ENCODE measurements around the gene GABBR2. TPM values are rescaled to one million over a fixed set of nuclear protein-coding genes. Genes with fewer than 3 reads are reported as not detected.

Gene GABBR2
- total RNA-seq, 2 donors from 2014 or later = not detected

DNA sequence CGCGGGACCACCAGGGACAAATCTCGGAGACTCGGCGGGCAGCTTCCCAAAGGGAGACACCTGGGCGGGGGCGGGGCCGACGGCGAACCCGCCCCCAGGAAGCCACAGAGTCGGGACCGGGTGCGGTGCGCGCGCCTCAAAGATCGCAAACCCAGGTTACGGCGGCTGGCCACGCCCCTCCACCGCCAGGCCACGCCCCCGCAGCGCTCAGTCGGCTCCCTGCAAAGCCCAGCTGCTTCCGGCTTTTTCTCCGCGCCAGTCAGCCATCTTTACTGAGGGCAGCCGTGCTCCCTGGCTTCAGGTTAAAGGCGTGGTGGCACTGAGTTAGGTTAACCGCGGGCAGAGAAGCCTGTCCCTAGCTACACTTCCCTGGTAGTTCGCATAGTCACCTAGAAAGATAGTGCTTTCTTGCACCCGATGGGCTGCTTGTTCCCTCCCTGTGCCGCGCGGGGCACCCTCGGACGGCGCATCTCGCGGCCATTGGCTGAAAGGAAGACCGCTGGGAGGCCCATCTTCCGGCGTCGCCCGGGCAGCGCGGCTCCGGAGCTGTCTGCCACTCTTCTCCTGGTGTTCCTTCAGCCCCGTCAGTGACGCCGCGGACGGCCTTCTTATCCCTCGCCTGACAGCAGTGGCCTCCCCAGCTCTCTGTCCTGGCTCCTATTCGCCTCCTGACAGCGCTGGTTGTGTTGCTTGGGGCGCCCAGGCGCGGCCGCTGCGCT is 453.0 kb downstream of the GABBR2 start, which contains the start of gene TBC1D2:
Gene TBC1D2, minus strand, starts transcription at position 72 of the 719 bp plus-strand sequence. CDS start 108 bp downstream, outside the sequence.
- H3K36me3 ChIP-seq (replicated peaks in 1 of 2; ENCODE audit: insufficient read depth in 1 of 2, low read depth in 2 of 2) = no peaks in the 10 kb centered on the region
- WGBS, 2 donors = 0% methylated on average over 10 to 62 of the region's 64 CpGs
- intact Hi-C loops (cut with DNase I) = loop anchor here (5.0 kb wide), 1 partner anchor 193 kb away; no protein-coding TSS in a partner anchor
- DNase-seq (peak; percentile 98 to 100 (median 98)), ATAC-seq (peak; percentile 95)
- no peaks in the 10 kb centered on the region for H3K27me3 ChIP-seq
- peaks cover 20% of the 10 kb centered on the region for H3K4me1 ChIP-seq
- H3K9me3 ChIP-seq = no peaks in the 10 kb centered on the region
- TF ChIP-seq, protein P1, sequence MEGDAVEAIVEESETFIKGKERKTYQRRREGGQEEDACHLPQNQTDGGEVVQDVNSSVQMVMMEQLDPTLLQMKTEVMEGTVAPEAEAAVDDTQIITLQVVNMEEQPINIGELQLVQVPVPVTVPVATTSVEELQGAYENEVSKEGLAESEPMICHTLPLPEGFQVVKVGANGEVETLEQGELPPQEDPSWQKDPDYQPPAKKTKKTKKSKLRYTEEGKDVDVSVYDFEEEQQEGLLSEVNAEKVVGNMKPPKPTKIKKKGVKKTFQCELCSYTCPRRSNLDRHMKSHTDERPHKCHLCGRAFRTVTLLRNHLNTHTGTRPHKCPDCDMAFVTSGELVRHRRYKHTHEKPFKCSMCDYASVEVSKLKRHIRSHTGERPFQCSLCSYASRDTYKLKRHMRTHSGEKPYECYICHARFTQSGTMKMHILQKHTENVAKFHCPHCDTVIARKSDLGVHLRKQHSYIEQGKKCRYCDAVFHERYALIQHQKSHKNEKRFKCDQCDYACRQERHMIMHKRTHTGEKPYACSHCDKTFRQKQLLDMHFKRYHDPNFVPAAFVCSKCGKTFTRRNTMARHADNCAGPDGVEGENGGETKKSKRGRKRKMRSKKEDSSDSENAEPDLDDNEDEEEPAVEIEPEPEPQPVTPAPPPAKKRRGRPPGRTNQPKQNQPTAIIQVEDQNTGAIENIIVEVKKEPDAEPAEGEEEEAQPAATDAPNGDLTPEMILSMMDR (IDR thresholded peaks at IDR 0.05) = peak in 4 of 7 experiments; percentile 23 to 50 (median 31)
- TF ChIP-seq POLR2A (IDR thresholded peaks at IDR 0.05) = peak in 2 of 3 donors; percentile 74 to 84
- H3K27ac ChIP-seq = peak within 1 kb of the TSS; percentile 89 to 94 (median 92)
- peak within 1 kb of the TSS; percentile 77 to 93 for H3K4me3 ChIP-seq

DNA sequence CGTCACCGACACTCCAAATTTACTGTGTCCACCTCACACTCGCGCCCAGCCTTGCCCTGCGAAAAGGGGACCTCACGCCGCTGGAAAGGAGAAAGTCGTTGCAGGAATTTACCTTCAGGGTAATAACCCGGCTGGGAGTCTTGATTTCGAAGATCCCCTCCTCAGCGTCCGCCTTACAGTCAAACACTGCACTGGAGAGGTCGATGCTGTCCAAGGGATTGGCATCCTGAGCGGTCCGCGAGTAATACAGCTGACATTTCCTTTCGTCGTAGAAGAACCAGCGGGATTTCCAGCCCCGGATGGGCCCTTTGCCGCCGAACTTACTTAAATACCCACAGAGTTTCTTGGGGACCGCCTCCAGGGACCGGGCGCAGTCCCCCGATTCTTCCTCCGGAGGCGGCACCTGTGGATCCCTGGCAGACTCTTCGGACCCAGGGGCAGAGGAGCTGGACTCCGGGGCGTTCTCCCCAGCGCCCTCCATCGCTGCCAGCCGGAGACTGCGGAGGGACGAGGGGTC is 453.6 kb downstream of the GABBR2 start:
- Histone ChIP-seq H3K4me3 (peak overlapping the region; percentile 77 to 93), H3K27ac (peak overlapping the region in 3 of 4 donors; percentile 90 to 94 (median 93)), H3K4me1 (peaks cover 20% of the 10 kb centered on the region), H3K36me3 (replicated peaks in 1 of 2; ENCODE audit: insufficient read depth in 1 of 2, low read depth in 2 of 2) (no peaks in the 10 kb centered on the region), H3K27me3 (no peaks in the 10 kb centered on the region), H3K9me3 (no peaks in the 10 kb centered on the region)
- peak in 1 of 4 donors; percentile 43 for DNase-seq
- intact Hi-C loops (cut with DNase I) = loop anchor here (5.0 kb wide), 1 partner anchor 193 kb away; no protein-coding TSS in a partner anchor
- no peak for TF ChIP-seq POLR2A (IDR thresholded peaks at IDR 0.05)
- TF ChIP-seq, protein P1 (IDR thresholded peaks at IDR 0.05) = peak in 1 of 7 experiments; percentile 5
- WGBS, 2 donors = 0 to 1% methylated on average over 11 to 36 of the region's 36 CpGs
- peak; percentile 10 for ATAC-seq

DNA sequence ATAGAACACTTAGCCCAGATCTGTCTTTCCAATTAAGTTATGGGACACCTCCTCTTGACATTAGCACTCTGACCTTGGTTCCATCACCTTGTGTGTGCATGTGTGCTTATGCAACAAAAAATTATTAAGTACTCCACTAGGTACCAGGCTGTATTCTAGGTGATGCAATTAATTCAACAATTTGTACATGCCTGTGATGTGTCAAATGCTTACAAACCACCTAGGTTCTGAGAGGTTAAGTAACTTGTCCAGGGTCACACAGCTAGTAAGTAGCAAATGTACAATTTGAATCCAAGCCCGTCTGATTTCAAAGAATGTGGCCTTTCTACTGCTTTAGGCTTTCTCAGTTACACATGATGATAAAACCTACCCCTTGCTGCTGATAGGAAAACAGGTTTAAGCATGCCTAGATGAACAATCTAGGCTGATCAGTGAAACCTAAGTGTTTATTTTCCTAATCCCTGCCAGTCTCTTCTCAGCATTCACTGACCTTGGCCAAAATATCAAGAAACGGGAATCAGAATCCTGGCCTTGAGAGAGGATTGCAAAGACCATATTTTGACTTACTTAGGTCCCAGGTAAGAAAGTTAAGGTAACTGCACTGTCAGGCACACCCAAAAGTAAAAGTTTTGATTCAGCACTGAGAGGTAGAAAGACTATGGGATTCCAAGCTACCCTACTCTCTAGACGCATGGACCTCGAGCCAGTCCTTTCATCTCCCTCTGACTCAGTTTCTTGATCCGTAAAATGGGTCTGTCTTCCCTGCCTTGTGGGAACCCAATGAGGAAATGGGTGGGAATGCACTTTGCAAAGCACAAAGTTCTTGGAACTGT is 454.3 kb downstream of the GABBR2 start:
- TF ChIP-seq POLR2A (IDR thresholded peaks at IDR 0.05) = no peak
- TF ChIP-seq, protein P1 (IDR thresholded peaks at IDR 0.05) = no peak
- ATAC-seq = no peak
- WGBS, 2 donors = 14 to 23% methylated on average over 5 of the region's 5 CpGs
- peak overlapping the region; percentile 77 to 93 for H3K4me3 ChIP-seq
- no peaks in the 10 kb centered on the region for H3K36me3 ChIP-seq (replicated peaks in 1 of 2; ENCODE audit: insufficient read depth in 1 of 2, low read depth in 2 of 2)
- intact Hi-C loops (cut with DNase I) = loop anchor here (5.0 kb wide), 1 partner anchor 192 kb away; no protein-coding TSS in a partner anchor
- no peaks in the 10 kb centered on the region for H3K27me3 ChIP-seq
- no peaks in the 10 kb centered on the region for H3K9me3 ChIP-seq
- no peak overlapping the region for H3K27ac ChIP-seq
- H3K4me1 ChIP-seq = peaks cover 20% of the 10 kb centered on the region
- no peak for DNase-seq

DNA sequence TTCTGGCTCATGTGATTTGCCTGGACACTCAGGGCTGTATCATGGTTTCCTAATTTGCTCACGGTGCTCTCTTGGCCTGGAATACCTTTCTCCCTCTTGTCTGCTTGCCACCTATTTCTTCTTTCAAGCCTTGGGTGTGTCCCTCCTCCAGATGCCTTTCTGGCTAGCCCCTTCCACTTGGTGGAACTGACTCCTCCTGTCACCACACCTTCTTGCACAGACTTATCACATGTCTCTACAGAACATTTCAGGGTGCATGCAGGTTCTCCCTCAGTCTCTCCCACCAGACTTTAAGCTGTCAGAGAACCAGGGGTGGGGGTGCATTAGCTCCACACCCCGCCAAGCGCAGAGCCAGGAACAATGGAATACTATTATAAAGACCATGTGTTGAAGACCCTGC is 455.2 kb downstream of the GABBR2 start:
- ATAC-seq (no peak), DNase-seq (no peak)
- TF ChIP-seq POLR2A (IDR thresholded peaks at IDR 0.05) = no peak
- TF ChIP-seq, protein P1 (IDR thresholded peaks at IDR 0.05) = no peak
- no peak overlapping the region for H3K27ac ChIP-seq
- H3K36me3 ChIP-seq (replicated peaks in 1 of 2; ENCODE audit: insufficient read depth in 1 of 2, low read depth in 2 of 2) = no peaks in the 10 kb centered on the region
- intact Hi-C loops (cut with DNase I) = no loop called here
- no peaks in the 10 kb centered on the region for H3K9me3 ChIP-seq
- H3K4me3 ChIP-seq = no peak overlapping the region
- peaks cover 20% of the 10 kb centered on the region for H3K4me1 ChIP-seq
- 77 to 92% methylated on average over 3 of the region's 3 CpGs for WGBS, 2 donors
- H3K27me3 ChIP-seq = no peaks in the 10 kb centered on the region
